ENCODE data around the gene RPL7A. TPM values are rescaled to one million over a fixed set of nuclear protein-coding genes. Genes with fewer than 3 reads are reported as not detected.

RPL7A gene
- total and polyA plus RNA-seq, 7 donors: 1,013 to 3,403 (median 1,526) TPM

DNA sequence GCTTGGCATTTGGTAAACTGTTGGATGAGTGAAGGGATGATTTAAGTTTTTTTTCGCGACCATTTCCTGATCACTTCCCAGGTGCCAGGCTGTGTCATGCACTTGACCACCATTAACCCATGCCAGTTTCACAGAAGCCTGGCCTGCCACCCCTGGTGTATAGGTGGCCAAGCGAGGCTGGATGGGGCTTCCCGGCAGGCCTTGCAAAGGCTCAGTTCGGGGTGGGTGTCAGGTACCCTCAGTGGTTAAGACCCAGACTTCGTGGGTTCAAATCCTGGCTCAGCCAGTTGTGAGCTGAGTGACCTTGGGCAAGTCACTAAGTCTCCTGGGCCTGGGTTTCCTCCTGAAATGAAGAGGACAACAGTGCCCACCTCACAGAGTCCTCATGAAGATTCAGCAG, 2.4 kb upstream of the RPL7A start:
- Histone ChIP-seq H3K27ac (no peak overlapping the region), H3K4me3 (no peak overlapping the region), H3K4me1 (peaks cover 26% of the 10 kb centered on the region), H3K27me3 (ENCODE audit: insufficient read depth in 3 of 3, low read length in 2 of 3) (no peaks in the 10 kb centered on the region), H3K36me3 (ENCODE audit: insufficient read depth in 1 of 2, low read depth in 1 of 2) (peaks cover 12 to 79% of the 10 kb centered on the region in 2 donors), H3K9me3 (no peaks in the 10 kb centered on the region)
- WGBS, 3 donors: 91 to 96% (median 92%) methylated on average over 6 of the region's 6 CpGs
- no peak for DNase-seq
- no peak for ATAC-seq
- intact Hi-C loops (cut with DNase I): loop anchor here in 1 of 2 donors (5.0 kb wide), 1 partner anchor 132 kb away; the partner anchor contains the start of gene SLC2A6
- TF ChIP-seq, protein P1, sequence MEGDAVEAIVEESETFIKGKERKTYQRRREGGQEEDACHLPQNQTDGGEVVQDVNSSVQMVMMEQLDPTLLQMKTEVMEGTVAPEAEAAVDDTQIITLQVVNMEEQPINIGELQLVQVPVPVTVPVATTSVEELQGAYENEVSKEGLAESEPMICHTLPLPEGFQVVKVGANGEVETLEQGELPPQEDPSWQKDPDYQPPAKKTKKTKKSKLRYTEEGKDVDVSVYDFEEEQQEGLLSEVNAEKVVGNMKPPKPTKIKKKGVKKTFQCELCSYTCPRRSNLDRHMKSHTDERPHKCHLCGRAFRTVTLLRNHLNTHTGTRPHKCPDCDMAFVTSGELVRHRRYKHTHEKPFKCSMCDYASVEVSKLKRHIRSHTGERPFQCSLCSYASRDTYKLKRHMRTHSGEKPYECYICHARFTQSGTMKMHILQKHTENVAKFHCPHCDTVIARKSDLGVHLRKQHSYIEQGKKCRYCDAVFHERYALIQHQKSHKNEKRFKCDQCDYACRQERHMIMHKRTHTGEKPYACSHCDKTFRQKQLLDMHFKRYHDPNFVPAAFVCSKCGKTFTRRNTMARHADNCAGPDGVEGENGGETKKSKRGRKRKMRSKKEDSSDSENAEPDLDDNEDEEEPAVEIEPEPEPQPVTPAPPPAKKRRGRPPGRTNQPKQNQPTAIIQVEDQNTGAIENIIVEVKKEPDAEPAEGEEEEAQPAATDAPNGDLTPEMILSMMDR (IDR thresholded peaks at IDR 0.05): no peak

- H3K27me3 ChIP-seq (ENCODE audit: insufficient read depth in 3 of 3, low read length in 2 of 3): no peaks in the 10 kb centered on the region
- H3K36me3 ChIP-seq (ENCODE audit: insufficient read depth in 1 of 2, low read depth in 1 of 2): peaks cover 12 to 79% of the 10 kb centered on the region in 2 donors
- DNase-seq (no peak), ATAC-seq (no peak)
- intact Hi-C loops (cut with DNase I): loop anchor here in 1 of 2 donors (5.0 kb wide), 1 partner anchor 131 kb away; the partner anchor contains the start of gene SLC2A6
- peaks cover 29% of the 10 kb centered on the region for H3K4me1 ChIP-seq
- TF ChIP-seq, protein P1 (IDR thresholded peaks at IDR 0.05): no peak
- peak overlapping the region; percentile 91 for H3K27ac ChIP-seq
- peak overlapping the region; percentile 97 for H3K4me3 ChIP-seq
- 54 to 69% (median 60%) methylated on average over 15 of the region's 15 CpGs for WGBS, 3 donors
- no peaks in the 10 kb centered on the region for H3K9me3 ChIP-seq
These were observed 1.8 kb upstream of the RPL7A start for GRCh38 chr9:133346021-133346785.

GRCh38 chr9:133347515-133347984, 468 bp upstream of the RPL7A start:
- Histone ChIP-seq H3K4me1 (peaks cover 29% of the 10 kb centered on the region), H3K36me3 (ENCODE audit: insufficient read depth in 1 of 2, low read depth in 1 of 2) (peaks cover 12 to 79% of the 10 kb centered on the region in 2 donors), H3K27ac (peak overlapping the region; percentile 91), H3K9me3 (no peaks in the 10 kb centered on the region), H3K27me3 (ENCODE audit: insufficient read depth in 3 of 3, low read length in 2 of 3) (no peaks in the 10 kb centered on the region), H3K4me3 (peak overlapping the region; percentile 97)
- ATAC-seq: peak; percentile 46 to 70 (median 58)
- 0 to 1% (median 0%) methylated on average over 30 to 41 of the region's 41 CpGs for WGBS, 3 donors
- TF ChIP-seq, protein P1 (IDR thresholded peaks at IDR 0.05): no peak
- DNase-seq: peak in 1 of 2 donors; percentile 50
- intact Hi-C loops (cut with DNase I): loop anchor here in 1 of 2 donors (5.0 kb wide), 1 partner anchor 130 kb away; the partner anchor contains the start of gene SLC2A6

DNA sequence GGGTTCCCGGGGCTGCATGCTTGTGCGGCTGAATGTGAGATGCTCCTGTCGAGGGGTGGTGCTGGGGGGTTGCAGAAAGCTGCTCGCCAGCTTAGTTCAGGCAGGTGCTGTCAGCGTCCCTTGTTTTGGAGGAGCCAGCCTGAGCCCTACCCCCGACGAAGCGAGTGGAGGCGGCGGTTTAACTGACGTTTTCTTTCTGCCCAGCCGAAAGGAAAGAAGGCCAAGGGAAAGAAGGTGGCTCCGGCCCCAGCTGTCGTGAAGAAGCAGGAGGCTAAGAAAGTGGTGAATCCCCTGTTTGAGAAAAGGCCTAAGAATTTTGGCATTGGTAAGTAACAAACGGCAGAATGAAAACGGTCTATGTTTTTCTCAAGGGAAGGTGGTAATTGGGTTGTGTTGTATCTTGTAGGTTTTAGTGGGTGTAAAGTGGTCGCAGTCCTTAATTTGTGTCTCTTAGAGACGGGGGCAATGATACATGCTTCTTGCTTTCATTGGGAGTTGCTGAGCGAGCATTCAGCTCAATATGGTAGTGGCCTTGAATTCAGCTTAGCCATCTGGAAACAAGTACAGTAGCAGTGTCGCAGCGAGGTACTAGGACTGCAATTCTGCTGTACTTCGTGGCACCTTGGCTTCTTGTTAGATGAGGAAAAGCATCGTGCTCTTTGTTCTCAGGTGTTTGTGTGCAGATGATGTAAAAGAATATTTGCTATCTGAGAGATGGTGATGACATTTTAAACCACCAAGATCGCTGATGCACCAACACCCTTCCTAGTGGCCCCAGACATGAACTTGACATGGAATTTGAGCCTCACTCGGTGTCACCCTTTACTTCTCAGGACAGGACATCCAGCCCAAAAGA, 928 bp downstream of the RPL7A start:
- intact Hi-C loops (cut with DNase I): loop anchor here in 1 of 2 donors (5.0 kb wide), 1 partner anchor 128 kb away; the partner anchor contains the start of gene SLC2A6
- peak overlapping the region; percentile 91 for H3K27ac ChIP-seq
- WGBS, 3 donors: 14 to 21% (median 17%) methylated on average over 25 of the region's 25 CpGs
- peak overlapping the region; percentile 97 for H3K4me3 ChIP-seq
- TF ChIP-seq, protein P1 (IDR thresholded peaks at IDR 0.05): no peak
- H3K27me3 ChIP-seq (ENCODE audit: insufficient read depth in 3 of 3, low read length in 2 of 3): no peaks in the 10 kb centered on the region
- peaks cover 7 to 79% of the 10 kb centered on the region in 2 donors for H3K36me3 ChIP-seq (ENCODE audit: insufficient read depth in 1 of 2, low read depth in 1 of 2)
- peaks cover 29% of the 10 kb centered on the region for H3K4me1 ChIP-seq
- DNase-seq (no peak), ATAC-seq (no peak)
- H3K9me3 ChIP-seq: no peaks in the 10 kb centered on the region
